ENCODE data around the gene LRRC52. TPM values are rescaled to one million over a fixed set of nuclear protein-coding genes. Genes with fewer than 3 reads are reported as not detected.

Gene LRRC52, protein sequence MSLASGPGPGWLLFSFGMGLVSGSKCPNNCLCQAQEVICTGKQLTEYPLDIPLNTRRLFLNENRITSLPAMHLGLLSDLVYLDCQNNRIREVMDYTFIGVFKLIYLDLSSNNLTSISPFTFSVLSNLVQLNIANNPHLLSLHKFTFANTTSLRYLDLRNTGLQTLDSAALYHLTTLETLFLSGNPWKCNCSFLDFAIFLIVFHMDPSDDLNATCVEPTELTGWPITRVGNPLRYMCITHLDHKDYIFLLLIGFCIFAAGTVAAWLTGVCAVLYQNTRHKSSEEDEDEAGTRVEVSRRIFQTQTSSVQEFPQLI
- total RNA-seq, result not detected in 2 replicates
- polyA plus RNA-seq (2012), result not detected

DNA sequence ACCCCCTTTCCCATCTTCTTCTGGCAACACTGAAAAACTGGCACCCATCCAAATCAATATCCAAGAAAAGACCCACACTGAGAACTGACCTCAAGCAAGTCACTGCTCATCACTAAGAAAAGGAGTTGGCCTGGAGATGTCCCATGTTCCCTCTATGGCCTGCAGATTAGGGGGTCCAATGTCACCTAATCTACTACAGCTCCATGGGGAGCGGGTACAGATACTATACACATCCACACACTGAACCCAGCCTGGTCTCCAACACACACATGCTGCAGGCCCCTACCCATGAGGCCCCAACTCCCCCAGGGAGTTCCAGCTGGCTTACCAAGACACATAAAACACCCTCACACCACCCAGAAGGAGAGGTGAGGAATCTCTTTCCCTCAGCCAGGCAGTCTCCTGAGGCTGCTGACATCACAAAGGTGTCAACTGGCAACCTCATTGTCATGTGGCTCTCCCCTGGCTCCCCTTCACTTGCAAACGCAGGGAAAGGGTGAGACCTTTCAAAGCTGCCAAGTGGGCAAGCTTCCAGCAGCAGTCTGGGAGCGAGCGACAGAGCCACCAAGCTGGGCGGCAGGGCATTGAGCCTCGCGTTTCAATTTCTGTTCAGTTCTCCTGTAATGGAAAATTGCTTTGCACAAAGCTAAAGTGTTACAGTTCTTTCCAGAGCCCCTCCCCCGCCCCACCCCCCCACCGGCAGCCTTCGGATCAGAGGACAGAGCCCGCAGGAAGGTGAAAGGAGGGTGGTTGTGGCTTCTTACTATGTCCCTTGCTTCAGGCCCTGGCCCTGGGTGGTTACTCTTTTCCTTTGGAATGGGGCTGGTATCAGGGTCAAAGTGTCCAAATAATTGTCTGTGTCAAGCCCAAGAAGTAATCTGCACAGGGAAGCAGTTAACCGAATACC, at the start of gene LRRC52:
Gene LRRC52 (plus strand): TSS at position 469 of the 907 bp plus-strand sequence. CDS start 297 bp downstream, at position 766.
- peak; percentile 1 for DNase-seq (ENCODE audit: low read depth)

DNA sequence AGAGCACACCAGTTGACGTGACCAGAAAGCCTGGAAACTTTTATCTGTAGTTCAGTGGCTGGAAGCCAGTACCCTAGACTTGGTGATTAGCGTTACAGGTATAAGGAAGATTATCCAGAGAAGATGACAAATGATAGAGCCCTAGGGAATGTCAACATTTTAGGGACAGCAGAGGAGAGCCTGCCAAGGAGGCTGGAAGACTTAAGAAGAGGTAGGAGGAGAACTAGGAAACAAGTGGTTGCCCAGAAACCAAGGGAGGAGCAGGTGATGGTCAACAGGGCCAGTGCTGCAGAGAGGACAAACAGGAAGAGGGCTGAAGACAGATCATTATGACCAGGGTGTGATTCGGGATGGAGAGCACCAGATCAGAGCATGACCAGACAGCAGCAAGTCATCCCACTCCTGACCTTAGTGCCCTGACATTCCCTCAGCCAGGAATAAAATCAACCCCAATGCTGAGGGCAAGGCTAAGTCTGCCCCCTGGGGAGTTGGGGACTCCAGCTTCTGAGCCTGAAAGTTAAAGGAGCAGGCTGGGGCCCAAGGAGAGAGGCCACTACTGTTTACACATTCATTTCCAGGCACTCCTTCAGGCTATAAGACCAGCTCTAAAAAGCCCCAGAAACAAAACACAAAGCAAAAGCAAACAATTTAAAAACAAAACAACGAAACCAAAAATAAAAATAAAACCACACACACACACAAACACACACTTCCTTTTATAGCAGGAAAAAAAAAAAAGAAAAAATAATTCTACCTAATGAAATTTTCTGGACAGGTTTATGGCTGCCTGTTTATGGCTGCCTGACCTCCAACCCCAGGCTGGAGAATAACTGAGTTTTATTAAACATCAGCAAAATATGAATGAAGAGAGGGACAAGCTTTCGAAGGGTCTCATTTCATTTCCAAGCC, 48.6 kb upstream of the LRRC52 start:
- DNase-seq (ENCODE audit: low read depth), result no peak

DNA sequence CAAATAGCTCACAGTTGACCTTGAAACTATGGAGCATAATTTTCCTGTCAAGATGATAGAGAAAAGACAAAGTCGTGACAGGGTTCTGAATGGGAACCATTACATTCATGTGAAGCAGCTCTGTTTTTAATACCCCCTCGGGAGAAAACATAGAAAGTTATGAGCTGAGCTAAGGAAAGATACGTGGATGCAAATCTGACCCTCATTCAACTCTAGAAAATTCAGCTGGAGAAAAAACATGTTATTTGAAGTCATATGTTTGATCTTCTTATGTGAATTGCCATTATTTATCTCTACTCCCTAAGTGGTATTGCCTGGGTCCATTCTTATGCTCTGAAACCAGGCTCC, 48.0 kb upstream of the LRRC52 start:
- no peak for DNase-seq (ENCODE audit: low read depth)

DNA sequence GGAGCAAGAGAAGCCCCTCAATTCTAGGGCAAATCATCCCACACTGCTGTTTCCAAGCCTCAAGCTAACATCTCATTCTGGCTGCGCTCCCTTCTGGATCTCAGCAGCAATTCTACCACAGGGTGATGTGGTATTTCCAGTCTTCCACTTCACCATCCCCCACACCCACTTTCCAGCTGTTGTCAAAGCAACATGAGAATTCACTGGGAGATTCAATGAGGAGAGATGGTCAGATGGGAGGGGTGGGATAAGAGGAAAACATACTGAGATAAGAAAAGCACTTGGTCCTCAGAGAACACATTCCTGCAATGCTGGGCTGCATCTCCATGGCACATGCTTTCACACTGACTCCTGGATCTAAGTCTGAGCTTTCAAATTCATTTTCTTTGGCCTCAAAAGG, 47.3 kb upstream of the LRRC52 start:
- DNase-seq (ENCODE audit: low read depth), result no peak

DNA sequence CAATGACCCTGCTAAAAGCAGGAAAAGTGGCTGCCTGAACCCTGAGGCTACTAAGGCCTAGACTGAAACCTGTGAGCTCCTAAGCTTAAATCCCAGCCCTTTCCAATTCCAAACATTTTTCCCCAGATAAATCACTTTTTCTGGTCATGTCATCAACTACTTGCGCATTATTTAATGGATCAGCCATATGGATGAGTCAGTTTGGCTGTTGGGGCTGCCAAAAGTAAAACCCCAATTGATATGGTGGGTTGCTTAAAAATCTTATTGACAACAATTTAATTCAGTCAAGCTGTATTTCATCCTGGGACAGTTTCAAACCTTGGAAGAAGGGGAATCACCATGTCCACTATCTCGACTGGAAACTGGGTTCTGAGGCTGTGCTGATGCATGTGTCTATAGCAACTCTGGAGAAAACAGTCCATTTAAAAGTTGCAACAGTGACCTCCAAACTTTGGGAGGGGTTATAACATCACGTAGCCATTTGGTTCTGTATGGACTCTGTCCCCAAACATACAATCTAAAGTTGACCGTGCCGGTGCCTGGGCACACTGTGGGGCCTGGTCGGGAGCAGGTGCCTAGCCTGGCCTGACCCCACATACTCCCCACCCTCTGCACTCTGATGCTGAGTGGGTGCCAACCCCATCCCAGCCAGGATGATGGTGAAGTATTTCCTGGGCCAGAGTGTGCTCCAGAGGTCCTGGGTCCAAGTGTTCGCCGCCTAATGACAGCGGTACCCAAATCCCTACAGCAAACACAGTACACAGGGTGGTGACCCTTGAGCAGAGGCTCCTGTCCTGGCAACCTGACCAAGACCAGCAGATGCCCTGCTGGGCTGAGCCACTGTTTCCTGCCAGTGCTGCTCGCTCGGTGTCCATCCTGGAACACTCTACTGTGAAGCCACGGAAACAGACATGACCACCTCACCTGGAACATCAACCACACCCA, 46.5 kb upstream of the LRRC52 start:
- DNase-seq (ENCODE audit: low read depth), result no peak

DNA sequence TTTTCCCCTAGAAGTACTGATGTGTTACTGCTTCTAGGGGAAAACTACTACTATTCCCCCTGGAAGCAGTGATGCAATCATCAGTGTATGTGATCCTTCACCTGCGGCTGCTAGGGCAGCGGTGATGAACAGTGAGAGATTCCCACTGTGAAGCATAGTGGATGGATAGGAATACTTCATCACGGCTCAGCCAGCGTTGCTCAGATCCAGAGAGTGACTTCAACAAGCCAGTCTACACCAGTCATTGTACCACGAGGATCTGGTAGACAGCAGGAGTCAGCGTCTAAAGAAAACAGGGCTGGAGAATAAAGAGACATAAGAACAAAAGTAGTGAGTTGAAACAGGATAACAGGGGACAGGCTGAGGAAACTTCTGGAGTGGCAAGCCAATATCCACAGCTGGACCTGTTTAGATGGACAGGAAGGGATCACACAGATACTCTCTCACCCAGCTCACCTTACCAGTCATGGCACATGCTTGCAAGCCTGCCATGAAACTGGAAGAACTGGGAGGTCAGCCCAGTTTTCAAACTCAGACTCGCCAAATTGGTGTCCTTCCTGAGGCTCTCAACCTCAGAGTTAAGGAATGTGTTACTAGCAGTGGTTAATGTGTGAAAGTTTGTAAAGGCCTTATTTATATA, 42.4 kb upstream of the LRRC52 start:
- DNase-seq (ENCODE audit: low read depth), result no peak

DNA sequence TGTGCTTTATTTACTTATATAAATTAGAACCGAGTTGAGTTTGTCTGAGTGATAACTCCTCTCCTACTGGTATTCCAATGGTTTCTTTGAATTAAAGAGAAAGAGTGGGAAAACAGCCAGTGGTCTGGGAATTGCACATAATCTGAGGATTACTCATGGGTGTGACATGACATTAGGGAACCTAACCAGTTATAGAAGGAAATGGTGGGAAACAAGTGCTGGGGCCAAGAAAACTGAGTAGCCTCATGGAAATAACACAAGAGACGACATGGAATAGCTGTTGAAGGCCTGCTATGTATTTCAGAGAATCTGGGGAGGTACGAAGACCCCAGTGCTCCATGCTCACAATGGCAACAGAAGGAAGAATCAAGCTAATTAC, 41.8 kb upstream of the LRRC52 start:
- no peak for DNase-seq (ENCODE audit: low read depth)

DNA sequence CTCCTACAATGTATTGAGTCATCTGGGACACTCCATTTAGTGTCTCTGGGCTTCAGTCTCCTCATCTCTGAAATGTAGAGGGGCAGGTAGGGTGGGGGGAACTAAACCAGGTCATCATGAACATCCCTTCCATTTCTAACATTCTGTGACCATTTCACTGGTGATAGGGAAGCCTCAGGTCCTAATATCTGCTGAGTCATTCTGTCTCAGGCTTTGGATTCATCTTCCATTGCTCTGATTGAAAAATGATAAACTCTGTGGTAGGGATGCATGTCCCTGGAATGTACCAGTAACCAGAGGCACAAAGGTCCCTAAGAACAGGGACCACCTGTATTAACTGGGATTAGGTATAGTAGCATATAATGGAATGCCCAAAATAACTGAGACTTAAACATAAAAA, 36.2 kb upstream of the LRRC52 start:
- no peak for DNase-seq (ENCODE audit: low read depth)

DNA sequence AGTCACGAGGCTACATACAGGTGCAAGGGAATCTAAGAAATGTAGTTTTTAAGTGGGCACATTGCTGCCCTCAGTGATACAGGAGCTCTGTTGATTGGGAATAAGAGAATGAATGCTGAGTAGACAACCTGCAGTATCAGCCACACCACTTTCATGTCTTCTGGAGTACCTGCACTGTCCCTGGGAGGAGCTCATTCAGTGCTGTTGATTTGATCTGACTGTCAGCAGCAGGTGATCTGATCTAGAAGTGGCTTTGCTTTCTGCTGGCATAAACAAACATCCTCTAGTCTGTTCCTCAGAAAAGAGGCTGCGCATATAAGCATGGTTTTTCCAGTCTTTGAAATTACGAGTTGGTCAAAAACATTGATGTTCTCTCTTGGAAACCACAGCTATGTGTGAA, 35.5 kb upstream of the LRRC52 start:
- no peak for DNase-seq (ENCODE audit: low read depth)

DNA sequence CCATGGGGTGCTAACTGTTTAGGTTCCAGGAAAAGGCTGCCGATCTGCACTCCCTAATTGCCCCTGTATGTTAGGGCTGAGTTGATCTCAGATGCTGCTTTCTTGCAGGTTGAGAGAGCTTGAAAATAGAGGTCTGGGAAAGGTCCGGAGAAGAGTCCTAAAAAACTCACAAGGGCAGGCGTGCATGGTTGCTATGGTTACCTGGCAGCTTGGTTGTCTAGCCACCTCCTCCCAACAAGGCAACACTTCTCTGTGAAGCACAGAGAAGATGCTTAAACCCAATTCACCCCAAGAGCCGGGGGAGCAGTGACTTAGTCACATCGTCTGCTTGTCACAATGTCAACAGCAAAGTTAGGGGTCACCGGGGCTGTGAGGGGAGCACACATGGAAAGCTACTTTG, 31.0 kb upstream of the LRRC52 start:
- no peak for DNase-seq (ENCODE audit: low read depth)

DNA sequence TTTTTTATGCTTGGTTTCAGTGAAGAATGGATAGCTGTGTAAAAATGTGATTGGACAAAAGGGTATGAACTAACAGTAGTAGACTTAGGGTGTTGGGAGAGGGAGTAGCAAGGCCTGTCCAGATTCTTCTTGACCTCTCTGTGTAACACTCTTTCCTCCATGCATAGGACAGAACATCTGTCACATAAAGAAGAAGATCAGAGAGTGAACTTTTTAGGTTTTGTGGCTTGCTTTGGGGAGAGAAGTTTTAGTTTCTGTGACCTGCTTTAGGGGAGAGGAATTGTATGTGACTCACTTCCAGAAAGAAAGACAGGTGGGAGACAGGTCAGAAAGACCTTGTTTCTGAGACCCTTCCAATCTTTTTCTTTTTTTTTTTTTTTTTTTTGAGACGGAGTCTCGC, 27.3 kb upstream of the LRRC52 start:
- no peak for DNase-seq (ENCODE audit: low read depth)

DNA sequence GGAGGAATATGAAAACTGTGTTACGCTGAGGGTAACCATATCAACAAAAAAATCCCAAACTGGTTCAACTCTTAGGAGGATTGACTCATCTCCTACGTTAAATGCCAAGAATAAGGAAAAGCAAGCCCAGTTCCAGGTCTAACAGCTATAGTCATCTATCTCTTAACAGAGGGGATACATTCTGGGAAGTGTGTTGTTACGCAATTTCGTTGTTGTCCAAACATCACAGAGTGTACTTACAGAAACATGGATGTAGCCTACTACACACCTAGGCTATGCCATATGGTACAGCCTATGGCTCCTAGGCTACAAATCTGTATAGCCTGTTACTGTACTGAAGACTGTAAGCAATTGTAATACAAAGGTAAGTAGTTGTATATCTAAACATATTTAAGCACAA, 23.2 kb upstream of the LRRC52 start:
- DNase-seq (ENCODE audit: low read depth), result no peak

DNA sequence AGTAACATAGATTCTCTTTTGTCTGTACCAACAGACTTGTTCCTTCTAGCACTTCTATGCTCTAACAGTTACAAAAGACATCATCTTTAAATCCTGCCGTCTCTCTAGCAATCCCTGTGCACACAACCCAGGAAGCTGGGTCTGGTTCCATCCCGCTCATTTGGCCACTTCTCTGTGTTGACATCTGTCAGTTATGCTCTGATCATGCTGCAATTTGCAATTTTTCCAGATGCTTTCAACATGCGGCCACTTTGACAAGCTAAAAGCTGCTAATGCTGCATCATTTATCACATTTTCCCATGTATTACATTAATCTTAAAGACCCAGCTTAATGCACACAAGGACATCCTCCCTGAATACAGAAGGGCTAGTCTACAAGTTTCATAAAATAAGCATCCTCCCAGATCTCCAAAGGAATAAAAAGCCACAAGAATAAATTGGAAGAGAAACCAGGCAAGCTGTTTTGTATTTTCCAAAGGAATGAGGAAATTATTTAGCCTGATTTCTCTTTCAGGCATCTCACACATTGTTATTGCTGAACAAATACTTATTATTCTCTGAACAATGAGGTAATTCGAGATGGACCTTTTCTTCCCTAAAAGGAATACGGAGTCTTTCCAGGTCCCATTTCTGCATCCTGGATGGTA, 19.0 kb upstream of the LRRC52 start:
- DNase-seq (ENCODE audit: low read depth), result no peak

DNA sequence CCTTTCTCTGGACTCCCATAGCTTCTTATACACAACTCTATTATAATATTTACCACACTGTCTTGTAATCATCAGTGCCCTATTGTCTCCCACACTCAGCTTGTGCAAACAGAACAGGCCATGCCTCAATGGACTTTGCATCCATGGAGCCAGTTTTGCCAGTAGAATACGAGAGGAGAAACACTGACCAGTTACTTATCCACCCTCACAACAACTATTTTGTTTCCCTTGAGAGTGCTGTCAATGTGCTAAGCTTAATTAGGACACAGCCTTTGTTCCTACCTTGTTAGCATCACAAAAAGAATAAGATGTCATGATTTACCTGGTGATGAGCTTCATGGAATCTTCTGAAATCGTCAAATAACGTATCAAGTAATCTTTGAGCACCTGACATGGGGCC, 18.1 kb upstream of the LRRC52 start:
- no peak for DNase-seq (ENCODE audit: low read depth)

DNA sequence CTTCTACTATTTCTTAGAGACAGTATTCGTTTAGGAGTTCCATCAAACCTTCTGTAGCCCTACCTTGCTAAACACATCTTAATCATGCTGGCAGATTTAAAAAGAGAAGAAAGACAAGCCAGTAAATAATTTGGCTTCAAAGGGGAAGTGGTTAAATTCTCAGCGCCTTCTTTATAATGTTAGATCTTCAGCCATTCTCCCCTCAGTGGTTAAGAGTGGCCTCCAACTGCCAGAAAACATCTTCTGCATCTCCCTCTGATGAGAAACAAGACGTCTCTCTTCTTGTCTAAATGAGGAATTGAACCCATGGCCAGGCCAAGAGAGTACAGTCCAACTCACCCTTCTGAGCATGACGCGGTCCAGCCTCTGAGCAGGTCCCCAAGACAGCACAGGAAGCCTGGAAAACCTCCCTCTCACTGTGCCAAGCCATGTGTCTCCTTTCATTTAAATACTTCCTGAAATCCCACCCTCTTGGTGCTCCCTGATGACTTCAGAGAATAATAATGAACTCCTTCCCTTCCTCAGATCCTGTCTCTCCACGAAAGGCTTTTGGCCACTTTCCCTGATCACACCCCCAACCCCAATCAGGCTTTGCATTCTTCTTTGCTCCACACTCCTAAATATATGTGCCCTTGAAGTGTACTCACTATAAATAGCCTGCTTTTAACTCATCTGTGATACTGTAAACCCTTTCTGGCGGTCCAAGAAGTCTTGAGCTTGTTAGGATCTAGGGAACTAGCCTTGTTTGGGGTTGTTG, 16.4 kb upstream of the LRRC52 start:
- DNase-seq (ENCODE audit: low read depth), result no peak

DNA sequence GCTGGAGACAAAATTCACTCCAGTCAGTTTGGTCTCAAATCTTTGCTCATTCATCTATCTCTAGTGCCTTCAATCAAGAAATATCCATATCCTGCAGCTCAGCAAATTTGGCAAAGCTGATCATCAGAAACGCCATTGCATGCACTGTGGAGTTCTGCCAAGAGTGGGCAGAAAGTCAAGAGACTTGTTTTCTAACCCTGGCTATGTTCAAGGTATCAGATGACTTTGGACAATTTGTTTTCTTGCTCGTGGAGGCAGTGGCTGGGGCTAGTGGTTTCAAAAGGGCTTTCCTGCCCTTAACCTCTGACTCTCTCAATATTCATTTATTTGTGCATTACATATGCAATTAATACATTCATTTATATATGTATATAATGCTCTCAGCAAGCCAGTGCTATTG, 12.8 kb upstream of the LRRC52 start:
- DNase-seq (ENCODE audit: low read depth), result no peak

DNA sequence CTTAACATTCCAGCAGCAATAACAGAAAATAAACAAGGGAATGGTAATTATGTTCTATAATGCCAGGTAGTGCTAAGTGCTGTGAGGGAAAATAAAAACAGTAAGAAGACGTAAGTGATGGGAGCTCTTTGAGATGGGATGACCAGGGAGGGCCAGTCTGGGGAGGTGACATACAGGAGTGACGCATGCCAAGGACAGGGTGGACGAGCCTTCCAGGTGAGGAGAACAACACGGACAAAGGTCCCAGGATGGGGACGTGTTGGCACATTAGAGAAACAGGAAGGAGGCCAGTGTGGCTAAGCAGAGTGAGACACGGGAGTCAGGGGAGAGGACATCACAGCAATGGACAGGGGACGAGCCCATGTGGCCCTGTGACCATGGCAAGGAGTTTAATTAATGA, 11.7 kb upstream of the LRRC52 start:
- DNase-seq (ENCODE audit: low read depth), result no peak

DNA sequence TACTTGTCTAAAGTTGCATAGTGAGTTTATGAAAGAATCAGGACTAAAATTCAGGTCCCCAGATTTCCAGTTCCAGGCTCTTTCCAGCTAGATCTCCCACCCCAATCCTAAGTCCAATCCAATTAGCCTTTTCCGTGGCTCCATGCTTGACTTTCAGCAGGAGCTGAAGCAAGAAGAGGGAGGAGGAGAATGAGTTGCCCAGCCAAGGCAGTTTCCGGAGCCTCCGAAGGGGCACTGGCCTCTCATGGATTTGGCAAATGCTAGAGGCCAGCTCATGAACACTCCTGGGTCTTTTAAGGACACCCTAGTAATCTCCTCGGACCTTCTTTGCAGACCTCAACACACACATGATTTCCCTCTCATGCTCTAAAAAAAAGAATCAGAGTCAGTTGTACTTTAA, 10.5 kb upstream of the LRRC52 start:
- no peak for DNase-seq (ENCODE audit: low read depth)

DNA sequence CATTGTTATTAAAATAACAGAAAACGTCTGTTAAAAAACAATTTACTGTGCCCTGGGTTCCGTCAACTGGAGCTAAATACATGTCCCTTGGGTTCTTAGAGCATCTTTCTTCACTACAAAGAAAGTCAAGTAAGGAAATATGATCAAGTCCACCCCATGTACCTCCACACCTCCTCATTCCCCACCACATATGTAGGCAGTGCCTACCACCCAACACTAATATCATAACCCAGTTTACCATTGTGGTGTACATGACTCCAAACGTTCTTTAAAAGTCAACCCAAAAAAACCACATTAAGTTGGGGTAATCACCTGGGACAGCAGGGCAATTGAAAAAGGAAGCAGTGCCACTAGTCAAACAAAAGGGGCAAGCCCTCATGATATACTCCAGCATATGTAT, 7.8 kb upstream of the LRRC52 start:
- no peak for DNase-seq (ENCODE audit: low read depth)

Data from myocyte (in vitro differentiated cells).